Right renal cortex interstitium (tissue), 3 donors: Measurements from ENCODE around the gene RNF151. TPM values are rescaled to one million over a fixed set of nuclear protein-coding genes. Genes with fewer than 3 reads are reported as not detected.
A peak's percentile ranks its signal among the peaks of the same experiment; 100 is the strongest.
"Not testable (repeated sequence)": the region's sequence is repeated elsewhere in the genome, so short reads cannot be mapped to it uniquely, and the experiment has no call there.

ENCODE experiments used
- DNase-seq, 3 donors: peaks; one replicate each; pipeline ENCODE4 v3.0.0-alpha.2; 2013; ENCODE audit warnings: low read depth in 3 of 3, low spot score in 2 of 3
- polyA plus RNA-seq, 3 donors: library from polyadenylated mRNA; unstranded; fragments of 120-200 nt; gene quantifications; one replicate each; pipeline ENCODE4 v1.2.1, GENCODE V29; 2013; ENCODE audit not compliant: insufficient read length in 3 of 3

Gene RNF151
- polyA plus RNA-seq, 3 donors: not detected

DNA sequence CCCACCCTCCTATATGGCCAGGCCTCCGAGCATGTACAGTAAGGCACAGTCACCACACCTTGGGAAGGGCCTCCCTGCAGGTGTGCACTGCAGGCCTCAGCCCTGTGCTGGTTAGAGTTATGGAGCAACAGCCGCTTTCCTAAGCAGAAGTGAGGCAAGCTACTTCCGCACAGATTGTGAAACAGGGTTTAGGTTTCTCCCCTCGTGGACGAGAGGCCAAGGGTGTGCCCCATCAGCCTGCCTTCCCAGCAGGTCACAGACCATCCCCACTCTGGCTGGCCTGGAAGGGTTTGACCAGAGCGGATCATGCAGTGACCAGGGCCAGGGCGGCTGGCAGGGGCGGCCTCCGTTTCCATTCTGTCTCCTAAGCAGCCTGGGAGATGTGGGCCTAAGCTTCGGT, 28.3 kb upstream of the RNF151 start:
- DNase-seq: no peak

DNA sequence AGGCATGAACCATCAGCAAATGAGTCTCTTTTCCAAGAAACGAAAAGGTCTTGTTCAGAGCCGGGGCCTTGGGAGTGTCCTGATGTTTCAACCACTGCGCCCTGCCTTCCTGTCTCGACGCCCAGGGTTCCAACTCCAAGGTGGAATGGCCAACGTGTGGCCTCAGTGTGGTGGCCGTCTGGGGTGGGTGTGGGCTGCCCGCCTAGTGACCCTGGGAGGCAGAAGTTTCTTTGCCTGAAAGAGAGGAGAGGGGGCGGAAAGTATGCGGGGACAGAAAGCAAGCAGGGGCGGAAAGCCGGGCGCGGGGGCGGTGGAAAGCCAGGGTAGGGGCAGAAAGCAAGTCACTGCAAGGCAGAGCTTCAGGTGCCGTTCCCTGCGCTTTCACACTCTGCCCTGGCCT, 27.7 kb upstream of the RNF151 start:
- DNase-seq: no peak

GRCh38 chr16:1939833-1940232, 26.8 kb upstream of the RNF151 start:
- not testable (repeated sequence) for DNase-seq

- no peak for DNase-seq
These were observed 26.1 kb upstream of the RNF151 start for GRCh38 chr16:1940273-1941161.

DNA sequence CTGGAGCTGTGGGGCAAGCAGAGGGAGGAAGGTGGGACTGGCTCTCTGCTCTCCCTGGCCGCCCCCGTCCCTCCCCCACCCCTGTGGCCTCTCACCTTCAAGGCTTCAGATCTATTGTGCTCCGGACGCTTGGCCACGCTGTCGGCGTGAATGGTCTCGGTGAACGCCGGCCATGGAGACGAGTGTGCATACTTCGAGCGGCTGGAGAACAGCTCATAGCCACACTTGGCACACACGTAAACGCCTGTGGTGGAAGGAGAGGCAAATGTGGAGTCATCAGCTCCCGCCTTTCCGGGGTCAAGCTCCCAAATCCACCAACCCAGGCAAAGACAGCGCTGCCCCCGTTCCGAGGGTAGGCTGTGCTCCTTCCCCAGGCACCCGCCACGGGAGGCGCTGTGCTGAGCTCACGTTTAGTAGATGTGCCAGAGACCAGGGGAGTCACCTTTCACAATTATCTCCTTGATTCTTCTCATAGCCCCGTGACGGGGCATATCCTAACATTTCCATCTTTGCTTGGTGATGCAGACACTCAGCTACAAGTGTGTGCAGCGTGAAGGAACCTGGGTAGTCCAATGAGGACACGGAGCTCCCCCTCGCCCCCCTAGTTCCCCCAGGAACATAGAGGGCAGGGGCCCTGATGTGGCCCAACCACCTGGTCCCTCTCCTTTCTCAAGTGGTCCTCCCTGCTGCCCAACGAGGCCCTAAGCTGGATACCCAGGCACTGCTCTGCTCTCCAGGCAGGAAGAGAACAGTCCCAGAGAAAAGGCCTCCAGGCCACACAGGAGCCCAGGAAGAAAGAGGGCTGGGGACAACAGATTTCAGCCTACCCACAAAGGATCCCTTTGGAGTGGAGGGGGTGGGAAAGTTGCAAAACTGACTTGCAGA, 25.3 kb upstream of the RNF151 start:
- no peak for DNase-seq

GRCh38 chr16:1942047-1942809, 24.4 kb upstream of the RNF151 start:
- DNase-seq: no peak

GRCh38 chr16:1942810-1943726, 23.6 kb upstream of the RNF151 start, which contains the start of gene MSRB1:
Gene MSRB1 (minus strand): TSS chr16:1943199. CDS start chr16:1943156, 43 bp downstream.
- peak; percentile 92 to 98 (median 98) for DNase-seq

DNA sequence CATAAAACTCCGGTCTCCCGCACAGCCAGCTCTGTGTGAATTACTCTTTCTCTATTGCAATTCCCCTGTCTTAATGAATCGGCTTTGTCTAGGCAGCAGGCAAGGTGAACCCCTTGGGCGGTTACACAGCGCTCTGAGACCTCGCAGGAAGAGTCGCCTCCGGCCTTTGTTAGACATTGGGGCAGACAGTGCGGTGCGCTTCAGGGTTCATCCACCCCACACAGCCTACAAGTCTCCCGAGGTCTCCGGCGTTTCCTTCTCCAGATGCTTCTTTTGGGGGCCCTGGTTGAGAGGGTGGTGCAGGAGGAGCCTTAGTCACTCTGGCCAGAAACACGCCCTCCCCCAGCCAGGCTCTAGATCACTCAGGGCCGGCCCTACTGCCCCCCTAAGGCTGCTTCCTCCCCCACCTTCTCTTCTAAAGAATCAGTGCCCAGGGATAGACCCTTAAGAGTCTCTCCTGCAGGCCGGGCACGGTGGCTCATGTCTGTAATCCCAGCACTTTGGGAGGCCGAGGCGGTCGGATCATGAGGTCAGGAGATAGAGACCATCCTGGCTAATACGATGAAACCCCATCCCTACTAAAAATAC, 21.9 kb upstream of the RNF151 start:
- no peak for DNase-seq

DNA sequence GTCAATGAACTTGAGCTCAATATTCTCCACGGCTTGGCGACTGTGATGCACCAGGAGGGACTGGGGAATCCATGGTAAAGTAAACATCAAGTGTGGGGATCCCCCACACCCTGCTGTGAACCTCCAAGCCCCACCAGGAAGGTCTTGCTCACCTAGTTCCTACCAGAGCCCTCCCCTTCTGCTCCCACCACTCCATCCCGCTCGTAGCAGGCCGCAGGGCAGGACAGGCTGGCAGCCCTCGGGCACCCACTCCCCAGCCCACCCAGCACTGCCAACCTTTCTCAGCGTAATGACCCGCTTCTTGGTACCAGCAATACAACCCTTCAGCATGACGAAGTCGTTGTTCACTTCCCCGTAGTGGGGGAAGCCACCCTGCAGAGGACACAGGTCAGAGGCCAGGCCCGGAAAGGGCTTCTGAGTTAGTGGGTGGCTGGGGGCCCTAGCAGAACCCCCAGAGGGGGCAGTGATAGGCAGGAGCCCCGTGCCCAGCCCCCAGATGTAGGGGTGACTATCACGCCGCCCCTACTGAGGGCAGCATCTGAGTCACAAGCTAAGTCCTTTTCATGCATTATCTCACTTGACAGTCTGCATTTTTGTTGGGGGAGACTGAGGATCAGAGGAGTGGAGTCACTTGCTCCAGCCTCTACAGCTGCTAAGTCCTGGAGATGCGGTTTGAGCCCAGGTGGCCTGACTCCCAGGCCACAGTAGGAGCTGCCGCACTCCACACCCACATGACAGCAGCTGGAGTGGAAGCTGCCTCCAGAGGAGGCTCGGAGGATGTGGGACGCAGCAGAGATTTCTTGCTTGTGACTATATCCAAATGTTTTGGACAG, 20.9 kb upstream of the RNF151 start:
- DNase-seq: no peak

DNA sequence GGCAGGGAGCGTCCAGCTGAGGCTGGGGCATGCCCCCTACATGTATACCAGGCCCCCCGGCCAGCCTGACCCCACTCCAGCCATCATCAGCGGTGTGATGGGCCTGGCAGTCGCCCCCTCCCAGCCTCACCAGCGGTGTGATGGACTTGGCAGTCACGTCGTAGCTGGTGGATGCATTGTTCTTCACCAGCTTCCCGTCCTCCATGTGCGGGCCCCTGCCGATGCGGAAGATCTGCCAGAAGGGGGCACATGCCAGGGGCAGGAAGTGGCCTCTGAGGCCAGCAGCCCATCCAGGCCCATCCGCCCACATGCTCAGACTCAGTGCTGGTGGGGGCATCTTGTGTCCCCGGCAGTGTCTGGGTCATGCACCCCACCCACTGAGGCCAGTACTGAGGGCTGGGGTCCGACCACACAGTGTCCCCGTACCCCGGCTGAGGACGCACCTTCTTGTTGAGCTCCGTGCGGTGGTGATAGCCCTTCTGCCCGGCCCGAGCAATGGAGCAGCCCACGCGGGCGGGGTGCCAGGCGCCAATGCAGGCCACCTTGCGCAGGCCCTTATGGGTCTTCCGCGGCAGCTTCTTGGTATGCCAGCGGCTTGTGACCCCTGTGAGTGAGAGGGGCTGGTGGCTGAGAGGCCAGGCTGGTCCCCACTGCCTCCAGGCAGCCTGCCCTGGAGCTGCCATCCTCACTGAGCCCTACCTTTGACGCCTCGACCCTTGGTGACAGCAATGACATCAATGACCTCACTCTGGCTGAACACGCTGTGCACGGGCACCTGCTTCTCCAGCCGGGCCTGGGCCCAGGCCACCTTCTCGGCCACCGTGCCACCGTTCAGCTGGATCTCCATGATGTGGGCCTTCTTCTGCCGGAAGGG, 19.9 kb upstream of the RNF151 start:
- no peak for DNase-seq

GRCh38 chr16:1947369-1947670, 19.3 kb upstream of the RNF151 start:
- DNase-seq: no peak

- no peak for DNase-seq
These were observed 17.1 kb upstream of the RNF151 start for GRCh38 chr16:1949507-1949906.

DNA sequence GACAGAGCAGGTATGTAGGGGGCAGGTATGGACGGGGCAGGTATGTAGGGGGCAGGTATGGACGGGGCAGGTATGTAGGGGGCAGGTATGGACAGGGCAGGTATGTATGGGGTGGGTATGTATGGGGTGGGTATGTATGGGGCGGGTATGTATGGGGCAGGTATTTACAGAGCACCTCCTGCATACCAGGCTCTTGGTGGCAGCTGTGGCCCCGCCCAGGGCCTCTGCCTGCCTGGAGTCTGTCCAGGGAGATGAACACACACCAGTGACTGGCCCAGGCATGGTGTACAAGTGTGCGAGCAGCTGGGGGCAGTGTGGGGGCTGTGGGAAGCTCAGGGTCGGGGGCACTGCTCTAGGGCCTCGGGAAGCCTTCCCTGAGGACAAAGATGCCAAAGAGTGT, 16.6 kb upstream of the RNF151 start:
- DNase-seq: no peak

- no peak for DNase-seq
These were observed 16.1 kb upstream of the RNF151 start for GRCh38 chr16:1950559-1950958.

DNA sequence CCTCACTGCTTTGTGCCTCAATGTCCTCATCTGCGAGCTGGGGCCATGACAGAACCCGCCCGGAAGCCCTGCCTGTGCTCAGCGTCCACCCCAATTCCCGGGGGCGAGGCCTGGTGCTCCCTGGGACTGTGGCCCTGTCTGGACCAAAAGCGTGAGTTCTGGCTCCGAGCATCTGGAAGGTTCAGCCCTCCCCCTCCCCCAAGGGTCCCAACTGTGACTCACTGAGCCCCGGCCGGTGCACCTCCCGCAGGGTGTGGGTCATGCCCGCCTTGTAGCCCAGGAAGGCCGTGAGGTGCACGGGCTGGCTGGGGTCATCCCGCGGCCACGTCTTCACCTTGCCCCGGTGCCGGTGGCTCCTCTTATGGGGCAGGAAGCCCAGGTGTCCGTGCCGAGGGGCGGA, 12.9 kb upstream of the RNF151 start:
- DNase-seq: no peak

GRCh38 chr16:1957434-1958142, 9.1 kb upstream of the RNF151 start:
- not testable (repeated sequence) for DNase-seq

GRCh38 chr16:1958143-1958491, 8.5 kb upstream of the RNF151 start:
- DNase-seq: not testable (repeated sequence)
